Nephron (organoid): ENCODE results near the gene SSH2.
"Not testable (repeated sequence)": the region's sequence is repeated elsewhere in the genome, so short reads cannot be mapped to it uniquely, and the experiment has no call there.

Experiments used
- H3K27ac Mint-ChIP-seq, 3 experiments: 2 replicates each; pipeline ENCODE4 v1.8.0; 2020; ENCODE audit warnings: mixed read lengths in 3 of 3, mild to moderate bottlenecking in 2 of 3, moderate library complexity in 1 of 3
- H3K27me3 Mint-ChIP-seq: 2 replicates; pipeline ENCODE4 v1.8.0; 2021; ENCODE audit warnings: low read depth, mild to moderate bottlenecking, moderate library complexity, mixed read lengths
- H3K36me3 Mint-ChIP-seq: 2 replicates; pipeline ENCODE4 v1.8.0; 2020; ENCODE audit warnings: low read depth, mixed read lengths
- H3K4me1 Mint-ChIP-seq: 2 replicates; pipeline ENCODE4 v1.8.0; 2020; ENCODE audit warnings: mixed read lengths
- H3K4me3 Mint-ChIP-seq, 3 experiments: 2 replicates each; pipeline ENCODE4 v1.8.0; 2020; ENCODE audit warnings: mild to moderate bottlenecking in 3 of 3, mixed read lengths in 3 of 3, moderate library complexity in 2 of 3
- H3K9me3 Mint-ChIP-seq: 2 replicates; pipeline ENCODE4 v1.8.0; 2020; ENCODE audit warnings: mixed read lengths
- CTCF ChIP-seq, 3 experiments: fragments of 200-600 bp; sonication (generic); IDR thresholded peaks; one replicate each; pipeline ENCODE4 v1.5.0; 2021; ENCODE audit warnings: antibody characterized with exemption in 3 of 3; ENCODE audit not compliant: unreplicated experiment in 3 of 3

Gene SSH2

GRCh38 chr17:29862951-29863350 lies 67.1 kb downstream of the SSH2 start:
- Mint-ChIP-seq H3K27me3 (no peaks in the 10 kb centered on the region), H3K36me3 (peaks cover 7% of the 10 kb centered on the region), H3K9me3 (peaks cover 7% of the 10 kb centered on the region), H3K4me3 (no peak overlapping the region), H3K4me1 (peaks cover 33% of the 10 kb centered on the region), H3K27ac (no peak overlapping the region)
- no peak for TF ChIP-seq CTCF (IDR thresholded peaks at IDR 0.05; ENCODE audit: unreplicated experiment in 3 of 3)

GRCh38 chr17:29862127-29862526 lies 67.9 kb downstream of the SSH2 start:
- Mint-ChIP-seq H3K9me3 (peaks cover 12% of the 10 kb centered on the region), H3K36me3 (peaks cover 12% of the 10 kb centered on the region), H3K4me1 (peaks cover 26% of the 10 kb centered on the region), H3K4me3 (no peak overlapping the region), H3K27me3 (no peaks in the 10 kb centered on the region), H3K27ac (no peak overlapping the region)
- no peak for TF ChIP-seq CTCF (IDR thresholded peaks at IDR 0.05; ENCODE audit: unreplicated experiment in 3 of 3)

- not testable (repeated sequence) for H3K27ac Mint-ChIP-seq, H3K4me3 Mint-ChIP-seq, H3K4me1 Mint-ChIP-seq, H3K27me3 Mint-ChIP-seq
- Mint-ChIP-seq H3K36me3 (peaks cover 16% of the 10 kb centered on the region), H3K9me3 (peaks cover 15% of the 10 kb centered on the region)
These were observed 70.6 kb downstream of the SSH2 start for GRCh38 chr17:29859445-29859844.

- peaks cover 15% of the 10 kb centered on the region for H3K9me3 Mint-ChIP-seq
- H3K4me1 Mint-ChIP-seq = no peaks in the 10 kb centered on the region
- TF ChIP-seq CTCF (IDR thresholded peaks at IDR 0.05; ENCODE audit: unreplicated experiment in 3 of 3) = no peak
- peaks cover 16% of the 10 kb centered on the region for H3K36me3 Mint-ChIP-seq
- H3K4me3 Mint-ChIP-seq = no peak overlapping the region
- H3K27me3 Mint-ChIP-seq = no peaks in the 10 kb centered on the region
- no peak overlapping the region for H3K27ac Mint-ChIP-seq
These were observed 72.2 kb downstream of the SSH2 start for GRCh38 chr17:29857823-29858222.

GRCh38 chr17:29857105-29857504 lies 72.9 kb downstream of the SSH2 start:
- Mint-ChIP-seq H3K9me3 (peaks cover 15% of the 10 kb centered on the region), H3K36me3 (peaks cover 16% of the 10 kb centered on the region)
- H3K27ac Mint-ChIP-seq, H3K4me3 Mint-ChIP-seq, H3K4me1 Mint-ChIP-seq, H3K27me3 Mint-ChIP-seq: not testable (repeated sequence)

GRCh38 chr17:29855686-29856085 lies 74.3 kb downstream of the SSH2 start:
- Mint-ChIP-seq H3K27ac (peak overlapping the region in 1 of 3 experiments; percentile 17), H3K36me3 (peaks cover 16% of the 10 kb centered on the region), H3K9me3 (peaks cover 15% of the 10 kb centered on the region), H3K4me1 (no peaks in the 10 kb centered on the region), H3K27me3 (no peaks in the 10 kb centered on the region), H3K4me3 (no peak overlapping the region)
- TF ChIP-seq CTCF (IDR thresholded peaks at IDR 0.05; ENCODE audit: unreplicated experiment in 3 of 3) = no peak

GRCh38 chr17:29848737-29849136 lies 81.3 kb downstream of the SSH2 start:
- no peak overlapping the region for H3K4me3 Mint-ChIP-seq

More at GRCh38 chr17:29848737-29849136, 81.3 kb downstream of the SSH2 start:
- H3K4me1 Mint-ChIP-seq = peaks cover 38% of the 10 kb centered on the region
- no peaks in the 10 kb centered on the region for H3K9me3 Mint-ChIP-seq
- H3K36me3 Mint-ChIP-seq = no peaks in the 10 kb centered on the region
- H3K27ac Mint-ChIP-seq = no peak overlapping the region
- TF ChIP-seq CTCF (IDR thresholded peaks at IDR 0.05; ENCODE audit: unreplicated experiment in 3 of 3) = no peak
- H3K27me3 Mint-ChIP-seq = no peaks in the 10 kb centered on the region
